ENCODE results near the gene OR4X1.
A peak's percentile ranks its signal among the peaks of the same experiment; 100 is the strongest.
"Not testable (repeated sequence)": the region's sequence is repeated elsewhere in the genome, so short reads cannot be mapped to it uniquely, and the experiment has no call there.

The OR4X1 gene

GRCh38 chr11:48307760-48308386 lies 44.2 kb downstream of the OR4X1 start:
- TF ChIP-seq CTCF (IDR thresholded peaks at IDR 0.05; ENCODE audit: insufficient read depth, low read length, poor library complexity, severe bottlenecking): peak; percentile 87
- Histone ChIP-seq H3K4me3 (replicated peaks; ENCODE audit: low read depth, low read length) (no peak overlapping the region), H3K27me3 (replicated peaks; ENCODE audit: control insufficient read depth, insufficient read depth, low read length) (no peaks in the 10 kb centered on the region), H3K36me3 (ENCODE audit: control insufficient read depth, insufficient read depth, low read length) (no peaks in the 10 kb centered on the region)
- DNase-seq (ENCODE audit: extremely low read depth, insufficient read length): no peak

GRCh38 chr11:48313590-48313989 lies 49.9 kb downstream of the OR4X1 start:
- DNase-seq (ENCODE audit: extremely low read depth, insufficient read length); H3K27me3 ChIP-seq (replicated peaks; ENCODE audit: control insufficient read depth, insufficient read depth, low read length); H3K36me3 ChIP-seq (ENCODE audit: control insufficient read depth, insufficient read depth, low read length); H3K4me3 ChIP-seq (replicated peaks; ENCODE audit: low read depth, low read length): not testable (repeated sequence)
